Measurements from ENCODE around the gene ACSM6.
"Not testable (repeated sequence)": the region's sequence is repeated elsewhere in the genome, so short reads cannot be mapped to it uniquely, and the experiment has no call there.

Gene ACSM6

GRCh38 chr10:95193944-95194343 lies at the start of gene ACSM6:
TSS of gene ACSM6 (plus strand) at chr10:95194238. CDS start at chr10:95194486, 248 bp downstream.
- DNase-seq (ENCODE audit: low read depth), result no peak

- DNase-seq (ENCODE audit: low read depth), result no peak
These were observed 25.3 kb upstream of the ACSM6 start for GRCh38 chr10:95168694-95169093.

GRCh38 chr10:95169522-95169921 lies 24.5 kb upstream of the ACSM6 start:
- no peak for DNase-seq (ENCODE audit: low read depth)

DNA sequence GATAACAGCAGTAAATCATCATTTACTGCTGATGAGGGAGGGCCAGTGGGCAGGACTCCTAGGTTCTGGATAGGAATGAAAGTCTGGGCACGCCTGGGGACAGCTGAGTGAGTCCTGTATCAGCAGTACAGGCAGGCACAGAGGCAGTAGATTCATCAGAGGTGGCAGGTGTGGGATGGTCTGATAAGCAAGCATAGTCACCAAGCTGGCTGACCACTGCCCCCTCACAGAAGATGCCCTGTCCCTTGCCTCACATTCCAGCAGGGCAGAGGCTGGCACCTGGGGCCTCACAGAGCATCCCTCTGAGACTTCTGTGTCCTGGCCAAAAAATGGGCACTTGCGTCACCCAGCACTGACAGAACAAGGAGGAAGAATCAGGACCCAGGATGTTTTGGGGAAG lies 23.2 kb upstream of the ACSM6 start:
- no peak for DNase-seq (ENCODE audit: low read depth)

GRCh38 chr10:95171336-95171735 lies 22.7 kb upstream of the ACSM6 start:
- DNase-seq (ENCODE audit: low read depth), result no peak

- no peak for DNase-seq (ENCODE audit: low read depth)
These were observed 21.2 kb upstream of the ACSM6 start for GRCh38 chr10:95172851-95173250.

- DNase-seq (ENCODE audit: low read depth), result no peak
These were observed 17.9 kb upstream of the ACSM6 start for GRCh38 chr10:95176101-95176500.

- DNase-seq (ENCODE audit: low read depth), result no peak
These were observed 16.6 kb upstream of the ACSM6 start for GRCh38 chr10:95177429-95177828.

DNA sequence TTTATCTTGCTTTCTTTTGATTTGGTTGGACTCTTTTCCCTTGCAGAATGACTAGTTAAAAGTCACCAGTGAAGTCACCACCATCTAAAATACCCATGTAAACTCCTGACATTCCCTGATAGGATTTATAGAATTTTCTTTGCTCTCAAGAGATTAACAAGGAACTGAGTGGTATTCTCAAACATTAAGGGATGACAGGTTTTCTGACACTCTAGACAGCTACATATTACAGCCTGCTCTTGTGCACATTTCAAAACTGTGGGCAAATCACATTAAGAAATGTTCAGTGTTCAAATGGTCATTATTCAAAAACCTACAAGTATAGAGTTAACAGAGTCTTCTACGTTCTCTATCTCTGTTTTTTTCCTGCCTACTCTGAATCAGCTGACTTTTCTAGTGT lies 15.8 kb upstream of the ACSM6 start:
- no peak for DNase-seq (ENCODE audit: low read depth)

DNA sequence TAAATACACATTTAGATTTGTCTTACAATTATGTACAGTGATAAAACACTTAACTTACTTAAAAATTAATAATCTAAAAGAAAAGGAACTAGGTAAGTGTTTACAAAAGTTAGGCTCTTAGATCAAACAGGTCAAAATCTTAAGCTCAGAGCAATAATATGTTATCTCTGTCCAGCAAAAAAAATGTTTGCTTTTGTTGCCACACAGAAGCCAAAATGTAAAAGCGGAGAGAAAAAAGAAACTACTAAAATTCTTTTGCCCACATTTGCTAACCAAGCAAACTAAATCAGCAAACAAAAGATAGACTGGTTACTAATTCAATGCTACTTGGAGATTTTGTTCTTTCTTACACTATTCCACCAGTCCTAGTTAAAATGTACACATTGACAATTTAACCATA lies 15.2 kb upstream of the ACSM6 start:
- no peak for DNase-seq (ENCODE audit: low read depth)

DNA sequence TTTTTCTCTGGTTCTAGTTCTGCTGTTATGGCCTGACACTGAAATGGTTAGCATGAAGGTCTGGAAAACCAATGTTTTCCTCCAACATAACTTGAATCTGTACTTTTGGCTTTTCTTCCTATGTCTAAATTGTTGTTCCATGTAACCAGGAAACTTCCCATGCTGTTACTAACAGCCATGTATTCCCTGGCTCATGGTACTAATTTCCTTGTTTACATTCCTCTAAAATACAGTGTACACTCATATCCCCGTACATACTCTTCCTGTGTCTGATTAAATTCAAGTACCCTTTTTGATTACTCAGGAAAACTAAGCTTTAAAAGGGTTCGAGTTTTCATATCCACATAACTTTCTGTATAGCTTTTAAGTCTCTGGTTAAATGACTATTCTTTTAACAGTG lies 12.3 kb upstream of the ACSM6 start:
- no peak for DNase-seq (ENCODE audit: low read depth)

GRCh38 chr10:95183271-95184230 lies 10.5 kb upstream of the ACSM6 start:
- DNase-seq (ENCODE audit: low read depth), result peak; percentile 65

DNA sequence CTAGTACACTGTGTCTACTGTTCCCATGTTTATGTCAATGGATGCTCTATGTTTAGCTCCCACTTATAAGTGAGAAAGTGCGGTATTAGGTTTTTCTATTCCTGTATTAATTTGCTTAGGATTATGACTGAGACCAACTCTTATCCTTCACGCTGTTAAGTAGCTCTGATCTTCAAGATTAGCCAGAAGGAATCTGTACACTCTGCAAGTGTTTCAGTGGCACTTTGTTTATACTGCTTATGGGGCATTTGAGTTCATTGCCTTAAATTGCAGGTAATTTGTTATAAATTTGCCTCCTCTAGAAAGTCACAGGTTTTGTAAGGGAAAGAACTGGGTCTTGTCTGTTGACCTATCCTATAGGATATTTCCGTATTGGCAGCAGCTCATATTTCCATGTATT lies 6.4 kb upstream of the ACSM6 start:
- no peak for DNase-seq (ENCODE audit: low read depth)

DNA sequence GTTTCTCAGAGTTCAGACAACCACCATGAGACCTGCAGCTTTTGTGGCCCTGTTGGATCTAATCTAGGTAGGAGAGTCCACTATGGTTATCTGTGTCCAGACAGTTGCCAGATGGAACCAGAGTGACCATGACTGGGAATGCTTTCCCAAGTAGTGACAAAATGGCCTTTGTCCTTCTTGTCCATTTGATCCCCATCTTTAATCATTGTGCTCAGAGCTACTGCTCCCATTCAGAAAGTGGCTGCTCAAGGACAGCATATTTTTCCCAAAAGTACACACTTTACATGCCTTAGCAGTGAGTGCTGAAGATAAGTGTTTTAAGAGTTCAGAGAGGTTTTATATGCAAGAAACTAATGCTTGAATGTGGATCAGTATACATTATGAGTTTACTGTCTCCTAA lies 5.4 kb upstream of the ACSM6 start:
- DNase-seq (ENCODE audit: low read depth), result no peak

GRCh38 chr10:95196046-95196445 lies 2.0 kb downstream of the ACSM6 start:
- DNase-seq (ENCODE audit: low read depth), result no peak

DNA sequence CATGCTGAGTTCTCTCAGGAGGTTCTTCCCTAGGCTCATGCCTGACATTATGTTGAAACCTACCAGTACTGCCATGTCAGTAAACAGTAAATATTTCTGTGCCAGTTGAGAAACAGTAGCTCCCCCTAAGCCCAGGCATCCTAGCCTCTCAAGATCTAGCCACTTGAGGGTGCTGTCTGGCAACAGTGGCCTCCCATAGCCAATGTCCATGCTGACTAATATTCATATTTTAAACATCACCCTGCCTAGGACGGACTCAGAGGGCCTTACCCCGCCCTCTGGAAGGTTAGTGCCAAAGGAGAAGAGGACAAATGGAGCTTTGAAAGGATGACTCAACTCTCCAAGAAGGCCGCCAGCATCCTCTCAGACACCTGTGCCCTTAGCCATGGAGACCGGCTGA lies 7.7 kb downstream of the ACSM6 start:
- no peak for DNase-seq (ENCODE audit: low read depth)

GRCh38 chr10:95202865-95203264 lies 8.8 kb downstream of the ACSM6 start:
- not testable (repeated sequence) for DNase-seq (ENCODE audit: low read depth)

- no peak for DNase-seq (ENCODE audit: low read depth)
These were observed 14.8 kb downstream of the ACSM6 start for GRCh38 chr10:95208702-95209391.

DNA sequence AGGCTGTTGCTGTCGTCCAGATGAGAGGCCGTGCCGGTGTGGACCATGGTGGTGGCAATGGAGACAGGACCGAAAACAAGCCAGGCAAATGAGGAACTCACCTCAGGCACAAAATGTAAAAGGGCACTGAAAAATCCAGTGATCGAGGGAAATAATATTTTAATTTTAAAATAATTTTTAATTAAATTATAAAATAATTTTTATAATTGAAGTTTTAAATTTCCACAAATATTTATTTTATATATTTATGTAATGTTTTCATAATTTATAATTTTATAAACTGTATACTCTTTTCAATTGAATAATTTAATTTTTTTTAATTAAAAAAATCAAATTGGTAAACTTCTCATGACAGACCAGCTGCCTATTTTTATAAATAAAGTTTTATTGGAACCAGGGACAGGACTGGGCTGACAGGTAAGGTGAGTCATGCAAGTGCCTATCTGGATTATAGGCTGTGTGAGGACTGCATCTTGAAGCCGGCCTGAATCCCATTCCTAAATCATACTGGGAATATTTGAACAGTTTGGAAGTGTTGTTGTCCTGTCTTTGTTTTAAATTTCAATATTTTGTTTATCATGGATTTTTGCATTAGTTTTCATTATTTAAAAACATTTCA lies 15.6 kb downstream of the ACSM6 start:
- DNase-seq (ENCODE audit: low read depth), result no peak

DNA sequence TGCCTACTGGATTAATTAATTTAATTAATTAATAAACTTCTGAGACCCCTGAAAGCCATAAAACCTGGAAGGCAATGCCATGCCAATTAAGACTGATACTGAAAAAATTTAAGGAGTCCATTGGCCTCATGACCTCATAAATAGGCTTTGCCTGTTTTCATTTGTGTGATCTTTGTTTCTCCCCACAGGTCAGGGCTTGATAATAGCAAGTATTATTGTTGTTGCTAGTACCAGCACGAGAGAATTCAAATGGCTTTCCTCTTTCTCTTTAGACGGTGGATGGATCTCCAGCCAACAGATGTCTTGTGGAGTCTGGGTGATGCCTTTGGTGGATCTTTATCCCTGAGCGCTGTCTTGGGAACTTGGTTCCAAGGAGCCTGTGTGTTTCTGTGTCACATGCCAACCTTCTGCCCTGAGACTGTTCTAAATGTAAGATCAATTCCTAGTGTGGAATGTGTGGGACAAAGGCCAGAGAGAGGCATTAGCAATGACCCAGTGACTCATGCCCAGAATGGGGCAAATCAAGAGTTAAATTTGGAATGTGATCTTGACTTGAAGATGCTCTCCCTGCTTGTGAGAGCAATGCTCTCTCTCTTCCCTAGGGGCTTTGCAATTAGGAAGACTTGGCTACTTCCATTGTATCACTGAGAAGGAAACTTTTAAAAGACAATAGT lies 17.7 kb downstream of the ACSM6 start:
- DNase-seq (ENCODE audit: low read depth), result no peak

- no peak for DNase-seq (ENCODE audit: low read depth)
These were observed 20.3 kb downstream of the ACSM6 start for GRCh38 chr10:95214369-95214768.

GRCh38 chr10:95214793-95215192 lies 20.8 kb downstream of the ACSM6 start:
- no peak for DNase-seq (ENCODE audit: low read depth)
